ENCODE data around the gene CTLA4.

Gene CTLA4

GRCh38 chr2:203867561-203868200 is at the start of gene CTLA4:
Gene CTLA4 (plus strand): TSS chr2:203867771. CDS start chr2:203867943, 172 bp downstream.
- no peak for DNase-seq (ENCODE audit: low read depth in 1 of 2, low spot score in 1 of 2)

- no peak for DNase-seq (ENCODE audit: low read depth in 1 of 2, low spot score in 1 of 2)
Measured at GRCh38 chr2:203818656-203819055, 48.9 kb upstream of the CTLA4 start.

- DNase-seq (ENCODE audit: low read depth in 1 of 2, low spot score in 1 of 2) = no peak
Measured at GRCh38 chr2:203819434-203820133, 48.0 kb upstream of the CTLA4 start.

- no peak for DNase-seq (ENCODE audit: low read depth in 1 of 2, low spot score in 1 of 2)
Measured at GRCh38 chr2:203820969-203821368, 46.6 kb upstream of the CTLA4 start.

GRCh38 chr2:203822240-203822639 is 45.3 kb upstream of the CTLA4 start:
- DNase-seq (ENCODE audit: low read depth in 1 of 2, low spot score in 1 of 2) = no peak

GRCh38 chr2:203823173-203823572 is 44.4 kb upstream of the CTLA4 start:
- DNase-seq (ENCODE audit: low read depth in 1 of 2, low spot score in 1 of 2) = no peak

- no peak for DNase-seq (ENCODE audit: low read depth in 1 of 2, low spot score in 1 of 2)
Measured at GRCh38 chr2:203824057-203824456, 43.5 kb upstream of the CTLA4 start.

GRCh38 chr2:203824603-203825002 is 43.0 kb upstream of the CTLA4 start:
- no peak for DNase-seq (ENCODE audit: low read depth in 1 of 2, low spot score in 1 of 2)

GRCh38 chr2:203826704-203827103 is 40.9 kb upstream of the CTLA4 start:
- DNase-seq (ENCODE audit: low read depth in 1 of 2, low spot score in 1 of 2) = no peak

- no peak for DNase-seq (ENCODE audit: low read depth in 1 of 2, low spot score in 1 of 2)
Measured at GRCh38 chr2:203830304-203831055, 37.1 kb upstream of the CTLA4 start.

GRCh38 chr2:203835420-203835819 is 32.2 kb upstream of the CTLA4 start:
- no peak for DNase-seq (ENCODE audit: low read depth in 1 of 2, low spot score in 1 of 2)

- DNase-seq (ENCODE audit: low read depth in 1 of 2, low spot score in 1 of 2) = no peak
Measured at GRCh38 chr2:203835892-203836800, 31.4 kb upstream of the CTLA4 start.

- no peak for DNase-seq (ENCODE audit: low read depth in 1 of 2, low spot score in 1 of 2)
Measured at GRCh38 chr2:203840655-203841205, 26.8 kb upstream of the CTLA4 start.

- DNase-seq (ENCODE audit: low read depth in 1 of 2, low spot score in 1 of 2) = no peak
Measured at GRCh38 chr2:203841654-203842053, 25.9 kb upstream of the CTLA4 start.

- no peak for DNase-seq (ENCODE audit: low read depth in 1 of 2, low spot score in 1 of 2)
Measured at GRCh38 chr2:203842373-203842772, 25.2 kb upstream of the CTLA4 start.

- no peak for DNase-seq (ENCODE audit: low read depth in 1 of 2, low spot score in 1 of 2)
Measured at GRCh38 chr2:203846490-203847105, 21.0 kb upstream of the CTLA4 start.

- no peak for DNase-seq (ENCODE audit: low read depth in 1 of 2, low spot score in 1 of 2)
Measured at GRCh38 chr2:203849010-203849409, 18.6 kb upstream of the CTLA4 start.

- no peak for DNase-seq (ENCODE audit: low read depth in 1 of 2, low spot score in 1 of 2)
Measured at GRCh38 chr2:203852760-203853159, 14.8 kb upstream of the CTLA4 start.

- DNase-seq (ENCODE audit: low read depth in 1 of 2, low spot score in 1 of 2) = no peak
Measured at GRCh38 chr2:203853271-203853670, 14.3 kb upstream of the CTLA4 start.

- no peak for DNase-seq (ENCODE audit: low read depth in 1 of 2, low spot score in 1 of 2)
Measured at GRCh38 chr2:203853722-203854121, 13.8 kb upstream of the CTLA4 start.

All from stimulated activated CD4-positive, alpha-beta T cell treated with anti-CD3 and anti-CD28 coated beads, Interleukin-15, amount 100 ng/mL, for 1 hour (primary cell).